Measurements from ENCODE around the gene CTDSPL. TPM values are rescaled to one million over a fixed set of nuclear protein-coding genes. Genes with fewer than 3 reads are reported as not detected.
A peak's percentile ranks its signal among the peaks of the same experiment; 100 is the strongest.

CTDSPL gene
- total and polyA plus RNA-seq, 2 donors from 2014 or later: 55.9 to 78.3 TPM

- Histone ChIP-seq H3K9me3 (ENCODE audit: control insufficient read depth in 2 of 3, insufficient read depth in 1 of 3, low read length in 3 of 3) (no peaks in the 10 kb centered on the region), H3K4me1 (ENCODE audit: control insufficient read depth in 2 of 3, insufficient read depth in 2 of 3, low read depth in 1 of 3, low read length in 3 of 3) (peaks cover 3 to 13% (median 8%) of the 10 kb centered on the region in 3 donors), H3K36me3 (ENCODE audit: control insufficient read depth in 2 of 3, insufficient read depth in 3 of 3, low read length in 3 of 3) (no peaks in the 10 kb centered on the region), H3K9ac (ENCODE audit: low read length in 3 of 3) (no peak overlapping the region), H3K27me3 (ENCODE audit: control insufficient read depth, insufficient read depth, low read length) (no peaks in the 10 kb centered on the region), H3K4me3 (ENCODE audit: low read length in 3 of 3) (no peak overlapping the region), H3K27ac (ENCODE audit: low read depth in 2 of 2, low read length in 2 of 2) (no peak overlapping the region)
- DNase-seq (no peak), FAIRE-seq (no peak)
- no peak for TF ChIP-seq CTCF (IDR thresholded peaks at IDR 0.05; ENCODE audit: borderline replicate concordance, extremely low read depth, insufficient read depth)
- intact Hi-C loops (cut with DNase I): loop anchor here (10.0 kb wide), 1 partner anchor 108 kb away; no protein-coding TSS in a partner anchor
These were observed 5.3 kb upstream of the CTDSPL start for GRCh38 chr3:37856381-37856780.

- intact Hi-C loops (cut with DNase I): loop anchor here (10.0 kb wide), 1 partner anchor 106 kb away; no protein-coding TSS in a partner anchor
- FAIRE-seq: no peak
- no peaks in the 10 kb centered on the region for H3K9me3 ChIP-seq (ENCODE audit: control insufficient read depth in 2 of 3, insufficient read depth in 1 of 3, low read length in 3 of 3)
- H3K27ac ChIP-seq (ENCODE audit: low read depth in 2 of 2, low read length in 2 of 2): no peak overlapping the region
- no peak overlapping the region for H3K4me3 ChIP-seq (ENCODE audit: low read length in 3 of 3)
- peaks cover 3 to 15% (median 8%) of the 10 kb centered on the region in 3 donors for H3K4me1 ChIP-seq (ENCODE audit: control insufficient read depth in 2 of 3, insufficient read depth in 2 of 3, low read depth in 1 of 3, low read length in 3 of 3)
- no peak for DNase-seq
- no peak for TF ChIP-seq CTCF (IDR thresholded peaks at IDR 0.05; ENCODE audit: borderline replicate concordance, extremely low read depth, insufficient read depth)
- H3K36me3 ChIP-seq (ENCODE audit: control insufficient read depth in 2 of 3, insufficient read depth in 3 of 3, low read length in 3 of 3): no peaks in the 10 kb centered on the region
- H3K27me3 ChIP-seq (ENCODE audit: control insufficient read depth, insufficient read depth, low read length): no peaks in the 10 kb centered on the region
- H3K9ac ChIP-seq (ENCODE audit: low read length in 3 of 3): no peak overlapping the region
These were observed 2.9 kb upstream of the CTDSPL start for GRCh38 chr3:37858742-37859141.

- no peak for FAIRE-seq
- H3K27ac ChIP-seq (ENCODE audit: low read depth in 2 of 2, low read length in 2 of 2): peak overlapping the region; percentile 82 to 84
- intact Hi-C loops (cut with DNase I): loop anchor here (10.0 kb wide), 1 partner anchor 105 kb away; no protein-coding TSS in a partner anchor
- H3K4me1 ChIP-seq (ENCODE audit: control insufficient read depth in 2 of 3, insufficient read depth in 2 of 3, low read depth in 1 of 3, low read length in 3 of 3): peaks cover 3 to 20% (median 8%) of the 10 kb centered on the region in 3 donors
- DNase-seq: peak in 2 of 5 donors; percentile 38 to 65
- H3K9ac ChIP-seq (ENCODE audit: low read length in 3 of 3): no peak overlapping the region
- H3K4me3 ChIP-seq (ENCODE audit: low read length in 3 of 3): no peak overlapping the region
- H3K36me3 ChIP-seq (ENCODE audit: control insufficient read depth in 2 of 3, insufficient read depth in 3 of 3, low read length in 3 of 3): no peaks in the 10 kb centered on the region
- TF ChIP-seq CTCF (IDR thresholded peaks at IDR 0.05; ENCODE audit: borderline replicate concordance, extremely low read depth, insufficient read depth): no peak
- H3K27me3 ChIP-seq (ENCODE audit: control insufficient read depth, insufficient read depth, low read length): no peaks in the 10 kb centered on the region
- no peaks in the 10 kb centered on the region for H3K9me3 ChIP-seq (ENCODE audit: control insufficient read depth in 2 of 3, insufficient read depth in 1 of 3, low read length in 3 of 3)
These were observed 2.3 kb upstream of the CTDSPL start for GRCh38 chr3:37859354-37859753.

GRCh38 chr3:37859908-37860199 is 1.8 kb upstream of the CTDSPL start:
- FAIRE-seq (no peak), DNase-seq (peak in 1 of 5 donors; percentile 9)
- H3K9me3 ChIP-seq (ENCODE audit: control insufficient read depth in 2 of 3, insufficient read depth in 1 of 3, low read length in 3 of 3): no peaks in the 10 kb centered on the region
- no peak for TF ChIP-seq CTCF (IDR thresholded peaks at IDR 0.05; ENCODE audit: borderline replicate concordance, extremely low read depth, insufficient read depth)
- no peaks in the 10 kb centered on the region for H3K36me3 ChIP-seq (ENCODE audit: control insufficient read depth in 2 of 3, insufficient read depth in 3 of 3, low read length in 3 of 3)
- H3K27ac ChIP-seq (ENCODE audit: low read depth in 2 of 2, low read length in 2 of 2): peak overlapping the region; percentile 82 to 84
- H3K4me1 ChIP-seq (ENCODE audit: control insufficient read depth in 2 of 3, insufficient read depth in 2 of 3, low read depth in 1 of 3, low read length in 3 of 3): peaks cover 3 to 20% (median 8%) of the 10 kb centered on the region in 3 donors
- H3K27me3 ChIP-seq (ENCODE audit: control insufficient read depth, insufficient read depth, low read length): no peaks in the 10 kb centered on the region
- peak overlapping the region in 1 of 3 donors; percentile 20 for H3K4me3 ChIP-seq (ENCODE audit: low read length in 3 of 3)
- intact Hi-C loops (cut with DNase I): loop anchor here (10.0 kb wide), 1 partner anchor 105 kb away; no protein-coding TSS in a partner anchor
- H3K9ac ChIP-seq (ENCODE audit: low read length in 3 of 3): peak overlapping the region in 1 of 3 donors; percentile 48

All from kidney (tissue), 14 donors.